OCI-LY7 (cell line): ENCODE measurements around the gene FAM163B.

ENCODE experiments used
- EZH2phosphoT487 ChIP-seq: fragments of 200-600 bp; sonication (generic); IDR thresholded peaks from 2 replicates; pipeline ENCODE4 v1.6.1; 2018; ENCODE audit warnings: low read depth, borderline replicate concordance, mild to moderate bottlenecking, mixed run types, antibody characterized with exemption, low read length, moderate library complexity, mixed read lengths
- TF ChIP-seq, protein P1 (sequence below): fragments of 200-600 bp; sonication (generic); conservative IDR thresholded peaks from 2 replicates; pipeline ENCODE4 v1.5.1; 2014; ENCODE audit warnings: mild to moderate bottlenecking, antibody characterized with exemption, low read length, moderate library complexity, mixed read lengths

- TF ChIP-seq, protein P1, sequence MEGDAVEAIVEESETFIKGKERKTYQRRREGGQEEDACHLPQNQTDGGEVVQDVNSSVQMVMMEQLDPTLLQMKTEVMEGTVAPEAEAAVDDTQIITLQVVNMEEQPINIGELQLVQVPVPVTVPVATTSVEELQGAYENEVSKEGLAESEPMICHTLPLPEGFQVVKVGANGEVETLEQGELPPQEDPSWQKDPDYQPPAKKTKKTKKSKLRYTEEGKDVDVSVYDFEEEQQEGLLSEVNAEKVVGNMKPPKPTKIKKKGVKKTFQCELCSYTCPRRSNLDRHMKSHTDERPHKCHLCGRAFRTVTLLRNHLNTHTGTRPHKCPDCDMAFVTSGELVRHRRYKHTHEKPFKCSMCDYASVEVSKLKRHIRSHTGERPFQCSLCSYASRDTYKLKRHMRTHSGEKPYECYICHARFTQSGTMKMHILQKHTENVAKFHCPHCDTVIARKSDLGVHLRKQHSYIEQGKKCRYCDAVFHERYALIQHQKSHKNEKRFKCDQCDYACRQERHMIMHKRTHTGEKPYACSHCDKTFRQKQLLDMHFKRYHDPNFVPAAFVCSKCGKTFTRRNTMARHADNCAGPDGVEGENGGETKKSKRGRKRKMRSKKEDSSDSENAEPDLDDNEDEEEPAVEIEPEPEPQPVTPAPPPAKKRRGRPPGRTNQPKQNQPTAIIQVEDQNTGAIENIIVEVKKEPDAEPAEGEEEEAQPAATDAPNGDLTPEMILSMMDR, result no peak
- no peak for TF ChIP-seq EZH2phosphoT487
Observed at GRCh38 chr9:133629221-133630110, 20.3 kb upstream of the FAM163B start.
